GM21619 (cell line): ENCODE data around the gene ZSCAN16.

Source experiments
- ATAC-seq: cut with Tn5 transposase; IDR thresholded peaks from one replicate; pipeline ENCODE4 v1.9.1; 2021; ENCODE audit not compliant: unreplicated experiment

Gene ZSCAN16

DNA sequence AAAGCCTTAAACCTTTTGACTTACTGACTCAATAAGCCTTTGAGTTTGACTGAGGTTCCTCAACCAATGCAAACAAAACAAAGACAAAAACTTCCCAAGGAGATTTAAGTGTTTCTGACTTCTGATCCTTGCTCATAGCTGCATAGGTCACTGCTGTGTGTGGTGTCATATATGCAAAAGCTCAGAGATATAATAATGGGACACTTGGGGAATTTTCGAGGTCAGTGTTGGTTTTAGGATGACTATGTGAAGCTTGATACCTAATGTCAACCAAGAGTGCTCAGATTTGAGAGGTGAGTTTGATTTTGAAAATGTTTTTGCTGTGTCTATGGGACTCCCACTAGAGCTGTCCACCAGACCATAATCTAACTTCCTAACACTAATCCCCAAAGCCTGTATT is 43.5 kb downstream of the ZSCAN16 start:
- no peak for ATAC-seq

DNA sequence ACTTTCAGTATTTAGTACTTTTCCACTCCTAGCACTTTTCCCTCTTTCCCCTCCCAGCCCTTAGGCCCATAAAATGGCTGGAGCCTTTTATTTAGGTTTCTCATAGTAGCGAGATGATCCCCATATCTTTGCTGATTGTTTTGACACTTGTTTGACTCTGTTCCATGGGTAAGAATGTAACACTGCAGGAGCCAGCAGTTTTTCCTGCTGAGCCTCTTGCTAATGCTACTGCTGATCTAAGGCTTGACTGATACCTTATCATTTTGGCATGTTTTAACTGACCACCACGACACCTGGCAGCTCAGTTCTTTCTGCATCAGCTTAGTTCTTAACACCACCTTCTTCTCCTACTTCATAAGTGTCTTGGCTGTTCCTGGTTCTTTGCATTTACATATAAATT is 46.9 kb downstream of the ZSCAN16 start:
- ATAC-seq, result no peak

DNA sequence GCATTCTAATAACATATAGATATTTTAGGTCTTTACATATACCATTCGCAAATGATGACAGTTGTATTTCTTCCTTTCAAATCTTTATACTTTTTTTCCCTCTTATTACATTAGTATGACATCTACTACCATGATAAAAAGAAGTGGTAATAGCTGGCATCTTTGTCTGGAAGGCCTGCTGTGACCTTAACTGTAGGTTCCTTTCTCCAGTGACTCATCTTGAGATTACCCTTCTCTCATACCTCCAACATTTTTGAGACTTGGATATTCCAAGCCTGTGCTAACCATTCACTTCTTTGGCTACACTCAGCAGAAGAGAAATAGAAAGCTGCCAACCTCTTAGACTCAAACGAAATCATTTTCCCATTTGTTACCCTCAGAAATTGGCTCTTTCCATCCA is 47.6 kb downstream of the ZSCAN16 start:
- ATAC-seq, result no peak

DNA sequence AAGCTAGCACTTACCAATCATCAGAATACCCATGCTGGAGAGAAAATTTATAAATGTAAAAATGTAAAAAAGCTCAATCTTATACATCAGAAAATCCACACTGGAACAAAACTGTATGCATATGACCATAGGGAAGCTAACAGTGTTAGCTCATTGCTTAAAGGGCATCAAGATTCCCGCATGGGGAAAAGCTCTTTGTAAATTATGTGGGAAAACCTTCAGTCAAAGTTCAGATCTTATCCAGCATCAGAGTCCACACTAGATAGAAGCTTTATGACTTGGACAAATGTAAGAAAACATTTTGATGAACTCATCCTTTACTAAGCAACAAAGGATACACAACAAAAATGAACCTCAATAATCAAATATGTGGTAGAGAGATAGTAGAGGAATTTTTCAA is 52.0 kb downstream of the ZSCAN16 start:
- no peak for ATAC-seq
